ENCODE results near the gene ERAL1. TPM values are rescaled to one million over a fixed set of nuclear protein-coding genes. Genes with fewer than 3 reads are reported as not detected.
"Not testable (repeated sequence)": the region's sequence is repeated elsewhere in the genome, so short reads cannot be mapped to it uniquely, and the experiment has no call there.

ERAL1 gene
- total and polyA plus RNA-seq, 3 experiments from 2014 or later = 44.7 to 86.2 (median 84.1) TPM

- H3K9me3 Mint-ChIP-seq; H3K9me3 ChIP-seq (ENCODE audit: low read length); H3K27ac ChIP-seq (ENCODE audit: low read depth, low read length); H3K27me3 Mint-ChIP-seq; H3K27me3 ChIP-seq (ENCODE audit: insufficient read depth, low read length, poor library complexity, severe bottlenecking); H3K4me3 ChIP-seq (ENCODE audit: low read length); DNase-seq: not testable (repeated sequence)
- H3K4me3 Mint-ChIP-seq = peak overlapping the region in 6 of 7 donors; percentile 43 to 90 (median 72)
- H3K36me3 ChIP-seq (ENCODE audit: insufficient read depth, low read length) = peaks cover 22% of the 10 kb centered on the region
- ChIA-PET CTCF (interaction anchor here (0.6 to 4.9 kb wide), 10 partner anchors 10 to 176 kb away, joined by 3 to 31 read pairs (median 8); partner anchors contain the start of genes NEK8, PHF12 and TLCD1), POLR2A (interaction anchor here (0.7 to 1.1 kb wide), 3 partner anchors 36 to 184 kb away, joined by 5 to 13 read pairs (median 8); partner anchors contain the start of gene RPL23A)
- peak overlapping the region; percentile 78 to 94 (median 90) for H3K27ac Mint-ChIP-seq
- peaks cover 0 to 55% (median 10%) of the 10 kb centered on the region in 3 donors for H3K36me3 Mint-ChIP-seq
- H3K4me1 ChIP-seq (ENCODE audit: insufficient read depth, low read length) = peaks cover 37% of the 10 kb centered on the region
- peaks cover 30 to 44% (median 34%) of the 10 kb centered on the region in 3 donors for H3K4me1 Mint-ChIP-seq
These were observed 48.7 kb downstream of the ERAL1 start for GRCh38 chr17:28903546-28903841.

- Mint-ChIP-seq H3K4me3 (peak overlapping the region in 1 of 7 donors; percentile 25), H3K9me3 (no peaks in the 10 kb centered on the region), H3K27ac (peak overlapping the region in 7 of 8 donors; percentile 18 to 90 (median 45)), H3K36me3 (peaks cover 0 to 61% (median 9%) of the 10 kb centered on the region in 3 donors), H3K4me1 (peaks cover 23 to 33% (median 28%) of the 10 kb centered on the region in 3 donors), H3K27me3 (no peaks in the 10 kb centered on the region)
- POLR2A ChIA-PET = interaction anchor here (0.9 kb wide), 1 partner anchor 177 kb away, joined by 4 read pairs; no protein-coding TSS in a partner anchor
- no peak overlapping the region for H3K27ac ChIP-seq (ENCODE audit: low read depth, low read length)
- peaks cover 27% of the 10 kb centered on the region for H3K4me1 ChIP-seq (ENCODE audit: insufficient read depth, low read length)
- H3K36me3 ChIP-seq (ENCODE audit: insufficient read depth, low read length) = peaks cover 32% of the 10 kb centered on the region
- no peak for DNase-seq
- no peaks in the 10 kb centered on the region for H3K9me3 ChIP-seq (ENCODE audit: low read length)
- no peaks in the 10 kb centered on the region for H3K27me3 ChIP-seq (ENCODE audit: insufficient read depth, low read length, poor library complexity, severe bottlenecking)
- no peak overlapping the region for H3K4me3 ChIP-seq (ENCODE audit: low read length)
- CTCF ChIA-PET = interaction anchor here (0.7 to 4.9 kb wide), 6 partner anchors 13 to 178 kb away, joined by 3 to 31 read pairs (median 16); partner anchors contain the start of gene TLCD1
These were observed 50.0 kb downstream of the ERAL1 start for GRCh38 chr17:28904800-28905199.

GRCh38 chr17:28906276-28906675, 51.5 kb downstream of the ERAL1 start:
- no peak for DNase-seq
- Mint-ChIP-seq H3K4me3 (no peak overlapping the region), H3K27me3 (no peaks in the 10 kb centered on the region), H3K36me3 (peaks cover 0 to 69% (median 10%) of the 10 kb centered on the region in 3 donors), H3K4me1 (peaks cover 15 to 22% (median 20%) of the 10 kb centered on the region in 3 donors), H3K27ac (peak overlapping the region in 5 of 8 donors; percentile 50 to 90 (median 61)), H3K9me3 (no peaks in the 10 kb centered on the region)
- Histone ChIP-seq H3K9me3 (ENCODE audit: low read length) (no peaks in the 10 kb centered on the region), H3K36me3 (ENCODE audit: insufficient read depth, low read length) (peaks cover 42% of the 10 kb centered on the region), H3K27ac (ENCODE audit: low read depth, low read length) (no peak overlapping the region), H3K4me3 (ENCODE audit: low read length) (no peak overlapping the region), H3K4me1 (ENCODE audit: insufficient read depth, low read length) (peaks cover 16% of the 10 kb centered on the region), H3K27me3 (ENCODE audit: insufficient read depth, low read length, poor library complexity, severe bottlenecking) (no peaks in the 10 kb centered on the region)
- POLR2A ChIA-PET = no interaction called here
- CTCF ChIA-PET = interaction anchor here (0.6 to 2.4 kb wide), 4 partner anchors 8 to 179 kb away, joined by 3 to 9 read pairs (median 4); partner anchors contain the start of genes FLOT2, PHF12 and TLCD1

GRCh38 chr17:28906706-28907438, 52.1 kb downstream of the ERAL1 start:
- peaks cover 10 to 16% (median 15%) of the 10 kb centered on the region in 3 donors for H3K4me1 Mint-ChIP-seq
- peak overlapping the region in 1 of 7 donors; percentile 48 for H3K4me3 Mint-ChIP-seq
- peak overlapping the region in 7 of 8 donors; percentile 14 to 90 (median 61) for H3K27ac Mint-ChIP-seq
- Histone ChIP-seq H3K4me3 (ENCODE audit: low read length) (no peak overlapping the region), H3K9me3 (ENCODE audit: low read length) (no peaks in the 10 kb centered on the region), H3K36me3 (ENCODE audit: insufficient read depth, low read length) (peaks cover 48% of the 10 kb centered on the region), H3K4me1 (ENCODE audit: insufficient read depth, low read length) (peaks cover 10% of the 10 kb centered on the region), H3K27me3 (ENCODE audit: insufficient read depth, low read length, poor library complexity, severe bottlenecking) (no peaks in the 10 kb centered on the region), H3K27ac (ENCODE audit: low read depth, low read length) (no peak overlapping the region)
- no peaks in the 10 kb centered on the region for H3K27me3 Mint-ChIP-seq
- ChIA-PET POLR2A (interaction anchor here (0.5 kb wide), 1 partner anchor 53 kb away, joined by 8 read pairs; no protein-coding TSS in a partner anchor), CTCF (interaction anchor here (0.6 to 6.7 kb wide), 9 partner anchors 9 to 210 kb away, joined by 3 to 33 read pairs (median 6); partner anchors contain the start of genes FLOT2, PHF12 and TLCD1)
- no peak for DNase-seq
- H3K36me3 Mint-ChIP-seq = peaks cover 0 to 74% (median 10%) of the 10 kb centered on the region in 3 donors
- no peaks in the 10 kb centered on the region for H3K9me3 Mint-ChIP-seq

GRCh38 chr17:28907709-28908475, 53.1 kb downstream of the ERAL1 start:
- Mint-ChIP-seq H3K9me3 (no peaks in the 10 kb centered on the region), H3K4me1 (peaks cover 6 to 11% (median 10%) of the 10 kb centered on the region in 3 donors), H3K27me3 (no peaks in the 10 kb centered on the region), H3K27ac (peak overlapping the region in 5 of 8 donors; percentile 4 to 64 (median 49)), H3K4me3 (no peak overlapping the region), H3K36me3 (peaks cover 0 to 80% (median 10%) of the 10 kb centered on the region in 3 donors)
- peaks cover 58% of the 10 kb centered on the region for H3K36me3 ChIP-seq (ENCODE audit: insufficient read depth, low read length)
- ChIA-PET CTCF (interaction anchor here (0.8 to 6.7 kb wide), 11 partner anchors 9 to 216 kb away, joined by 3 to 33 read pairs (median 6); partner anchors contain the start of genes PHF12 and TLCD1), POLR2A (interaction anchor here (1.1 kb wide), 1 partner anchor 181 kb away, joined by 3 read pairs; the partner anchor contains the start of gene TLCD1)
- H3K27ac ChIP-seq (ENCODE audit: low read depth, low read length) = no peak overlapping the region
- DNase-seq = no peak
- no peaks in the 10 kb centered on the region for H3K9me3 ChIP-seq (ENCODE audit: low read length)
- H3K4me3 ChIP-seq (ENCODE audit: low read length) = no peak overlapping the region
- H3K4me1 ChIP-seq (ENCODE audit: insufficient read depth, low read length) = peaks cover 7% of the 10 kb centered on the region
- H3K27me3 ChIP-seq (ENCODE audit: insufficient read depth, low read length, poor library complexity, severe bottlenecking) = no peaks in the 10 kb centered on the region

- DNase-seq = no peak
- no peaks in the 10 kb centered on the region for H3K4me1 ChIP-seq (ENCODE audit: insufficient read depth, low read length)
- no peaks in the 10 kb centered on the region for H3K27me3 ChIP-seq (ENCODE audit: insufficient read depth, low read length, poor library complexity, severe bottlenecking)
- Mint-ChIP-seq H3K27ac (peak overlapping the region in 4 of 8 donors; percentile 5 to 75 (median 34)), H3K36me3 (peaks cover 0 to 88% (median 11%) of the 10 kb centered on the region in 3 donors), H3K4me3 (no peak overlapping the region), H3K4me1 (peaks cover 1 to 5% (median 5%) of the 10 kb centered on the region in 3 donors), H3K27me3 (no peaks in the 10 kb centered on the region), H3K9me3 (no peaks in the 10 kb centered on the region)
- H3K4me3 ChIP-seq (ENCODE audit: low read length) = no peak overlapping the region
- H3K9me3 ChIP-seq (ENCODE audit: low read length) = no peaks in the 10 kb centered on the region
- no peak overlapping the region for H3K27ac ChIP-seq (ENCODE audit: low read depth, low read length)
- CTCF ChIA-PET = interaction anchor here (0.8 to 6.7 kb wide), 10 partner anchors 8 to 216 kb away, joined by 3 to 33 read pairs (median 6); partner anchors contain the start of gene TLCD1
- POLR2A ChIA-PET = interaction anchor here (1.1 kb wide), 1 partner anchor 182 kb away, joined by 3 read pairs; the partner anchor contains the start of gene TLCD1
- H3K36me3 ChIP-seq (ENCODE audit: insufficient read depth, low read length) = peaks cover 66% of the 10 kb centered on the region
These were observed 53.9 kb downstream of the ERAL1 start for GRCh38 chr17:28908640-28909167.

- POLR2A ChIA-PET = interaction anchor here (0.7 kb wide), 1 partner anchor 13 kb away, joined by 3 read pairs; the partner anchor contains the start of gene FLOT2
- Histone ChIP-seq H3K4me3 (ENCODE audit: low read length) (no peak overlapping the region), H3K9me3 (ENCODE audit: low read length) (no peaks in the 10 kb centered on the region), H3K36me3 (ENCODE audit: insufficient read depth, low read length) (peaks cover 82% of the 10 kb centered on the region), H3K4me1 (ENCODE audit: insufficient read depth, low read length) (no peaks in the 10 kb centered on the region), H3K27me3 (ENCODE audit: insufficient read depth, low read length, poor library complexity, severe bottlenecking) (no peaks in the 10 kb centered on the region), H3K27ac (ENCODE audit: low read depth, low read length) (no peak overlapping the region)
- Mint-ChIP-seq H3K27ac (peak overlapping the region in 2 of 8 donors; percentile 46 to 50), H3K4me3 (no peak overlapping the region), H3K36me3 (peaks cover 3 to 95% (median 23%) of the 10 kb centered on the region in 3 donors), H3K27me3 (no peaks in the 10 kb centered on the region), H3K9me3 (no peaks in the 10 kb centered on the region), H3K4me1 (peaks cover 0 to 8% (median 1%) of the 10 kb centered on the region in 3 donors)
- no peak for DNase-seq
- CTCF ChIA-PET = interaction anchor here (1.1 to 6.7 kb wide), 6 partner anchors 15 to 184 kb away, joined by 4 to 33 read pairs (median 7); partner anchors contain the start of gene TLCD1
These were observed 55.7 kb downstream of the ERAL1 start for GRCh38 chr17:28910534-28910933.

Data from CD8-positive, alpha-beta memory T cell (primary cell).